ENCODE measurements around the gene RPLP1. TPM values are rescaled to one million over a fixed set of nuclear protein-coding genes. Genes with fewer than 3 reads are reported as not detected.

RPLP1 gene
- total RNA-seq, 1 donor from 2014 or later = 3,035 TPM

- H3K4me3 Mint-ChIP-seq = no peak overlapping the region
- H3K36me3 Mint-ChIP-seq (ENCODE audit: low read depth) = no peaks in the 10 kb centered on the region
- no peaks in the 10 kb centered on the region for H3K4me1 Mint-ChIP-seq
- H3K27ac Mint-ChIP-seq = no peak overlapping the region
- no peaks in the 10 kb centered on the region for H3K9me3 Mint-ChIP-seq
- ChIA-PET CTCF (interaction anchor here (1.6 kb wide), 1 partner anchor 26 kb away, joined by 3 read pairs; no protein-coding TSS in a partner anchor), POLR2A (no interaction called here)
- DNase-seq (no peak), ATAC-seq (ENCODE audit: low read depth) (no peak)
- H3K27me3 Mint-ChIP-seq = peaks cover 9% of the 10 kb centered on the region
- intact Hi-C loops (cut with micrococcal nuclease) = no loop called here
- TF ChIP-seq CTCF (IDR thresholded peaks at IDR 0.05) = no peak
Observed at GRCh38 chr15:69502470-69503045, 49.9 kb downstream of the RPLP1 start.

GRCh38 chr15:69504352-69505040, 51.9 kb downstream of the RPLP1 start:
- H3K27ac Mint-ChIP-seq = no peak overlapping the region
- H3K36me3 Mint-ChIP-seq (ENCODE audit: low read depth) = no peaks in the 10 kb centered on the region
- ATAC-seq (ENCODE audit: low read depth) (no peak), DNase-seq (no peak)
- intact Hi-C loops (cut with micrococcal nuclease) = no loop called here
- POLR2A ChIA-PET = no interaction called here
- peaks cover 12% of the 10 kb centered on the region for H3K27me3 Mint-ChIP-seq
- CTCF ChIA-PET = no interaction called here
- H3K4me1 Mint-ChIP-seq = no peaks in the 10 kb centered on the region
- H3K4me3 Mint-ChIP-seq = no peak overlapping the region
- TF ChIP-seq CTCF (IDR thresholded peaks at IDR 0.05) = no peak
- H3K9me3 Mint-ChIP-seq = no peaks in the 10 kb centered on the region

Other genes with a start within 250 kb of the RPLP1 start
- gene PAQR5, start 153.9 kb upstream of the RPLP1 start, total RNA-seq = not detected in 2 replicates
- 1.0 and 1.5 TPM in 2 replicates for gene KIF23, start 38.5 kb upstream of the RPLP1 start, total RNA-seq